22Rv1 (cell line): Measurements from ENCODE around the gene ETS1.

Experiments used
- CTCF ChIP-seq: fragments of 450-650 bp; IDR thresholded peaks from 2 replicates; pipeline ENCODE4 v1.5.1; 2017; ENCODE audit warnings: mild to moderate bottlenecking
- ZFX ChIP-seq: fragments of 450-650 bp; IDR thresholded peaks from 2 replicates; pipeline ENCODE4 v1.6.1; 2017; ENCODE audit warnings: antibody characterized with exemption, borderline replicate concordance

GRCh38 chr11:128416976-128417375 lies 170.4 kb downstream of the ETS1 start:
- TF ChIP-seq CTCF (no peak), ZFX (no peak)
